Measurements from ENCODE around the gene KIF26B.
A peak's percentile ranks its signal among the peaks of the same experiment; 100 is the strongest.
"Not testable (repeated sequence)": the region's sequence is repeated elsewhere in the genome, so short reads cannot be mapped to it uniquely, and the experiment has no call there.

Gene KIF26B

DNA sequence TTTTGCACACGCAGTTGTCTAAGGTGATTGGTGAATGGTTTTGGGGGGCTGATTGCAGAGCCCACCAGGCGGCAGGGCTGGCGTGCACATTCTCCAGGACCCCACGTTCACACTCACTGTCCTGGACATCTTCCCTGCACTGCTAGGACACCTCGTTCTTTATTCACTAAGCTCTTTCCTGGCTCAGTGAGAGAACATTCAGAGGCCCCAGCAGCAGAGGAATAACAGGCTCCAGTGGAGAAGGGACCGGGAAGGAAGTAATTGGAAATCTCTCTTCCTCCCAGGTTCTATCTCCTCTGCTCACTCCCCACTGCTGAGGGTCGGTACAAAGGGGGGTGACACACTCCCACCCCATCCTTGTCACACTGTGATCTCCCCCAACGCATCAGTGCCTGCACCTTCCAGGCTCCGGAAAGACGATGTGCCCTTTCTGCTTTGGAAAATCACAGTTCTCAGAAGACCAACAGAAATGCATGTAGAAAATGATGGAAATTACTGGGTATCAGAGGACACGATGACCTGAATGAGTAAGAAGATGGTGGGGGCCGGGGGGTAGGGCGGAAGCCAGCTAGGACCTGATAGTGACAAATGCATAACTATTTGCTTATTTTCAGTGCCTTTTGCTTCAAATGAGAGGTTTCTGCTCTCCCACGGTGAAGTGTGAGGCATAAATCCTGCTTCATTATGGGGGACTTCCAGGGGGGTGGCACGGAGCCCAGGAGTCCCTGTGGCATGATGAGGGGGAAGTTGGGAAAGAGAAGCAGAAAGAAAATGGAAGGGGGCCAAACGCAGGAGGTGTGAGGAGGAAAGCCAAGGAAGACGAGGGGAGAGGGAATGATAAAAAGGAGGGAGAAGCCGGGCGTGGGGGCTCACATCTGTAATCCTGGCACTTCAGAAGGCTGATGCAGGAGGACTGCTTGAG, 25.2 kb upstream of the KIF26B start:
- no peak overlapping the region for H3K4me3 ChIP-seq

GRCh38 chr1:245130281-245131025, 24.3 kb upstream of the KIF26B start:
- H3K4me3 ChIP-seq, H3K27ac ChIP-seq: not testable (repeated sequence)
- peaks cover 0 to 19% (median 5%) of the 10 kb centered on the region in 10 experiments; a peak in 10 of 20 replicates for H3K4me1 ChIP-seq

More for the DNA sequence above, 25.2 kb upstream of the KIF26B start:
- Histone ChIP-seq H3K36me3 (peaks cover 0 to 8% (median 0%) of the 10 kb centered on the region in 11 experiments; a peak in 1 of 22 replicates), H3K4me1 (peaks cover 0 to 19% (median 5%) of the 10 kb centered on the region in 10 experiments; a peak in 10 of 20 replicates), H3K27me3 (no peaks in the 10 kb centered on the region), H4K20me1 (no peaks in the 10 kb centered on the region), H3K4me2 (no peak overlapping the region), H3K27ac (no peak overlapping the region), H3K9me3 (replicated peaks in 1 of 11) (peaks cover 0 to 5% (median 0%) of the 10 kb centered on the region in 11 experiments; a peak in 2 of 22 replicates), H3K9ac (no peak overlapping the region)
- no peak for TF ChIP-seq Cebpa-rat (IDR thresholded peaks at IDR 0.05)

DNA sequence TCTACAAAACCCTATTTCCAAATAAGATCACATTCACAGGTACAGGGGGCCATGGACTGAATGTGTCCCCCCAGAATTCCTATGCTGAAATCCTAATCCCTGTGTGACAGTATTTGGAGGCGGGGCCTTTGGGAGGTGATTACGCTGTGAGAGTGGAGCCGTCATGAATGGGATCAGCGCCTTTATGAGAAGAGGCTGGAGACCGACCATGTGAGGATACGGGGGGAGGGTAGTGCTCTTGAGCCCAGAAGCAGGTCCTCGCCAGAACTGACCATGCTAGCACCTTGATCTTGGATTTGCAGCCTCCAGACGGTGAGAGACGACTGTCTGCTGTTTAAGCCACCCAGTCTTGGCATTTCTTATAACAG, 23.8 kb upstream of the KIF26B start:
- TF ChIP-seq Cebpa-rat (IDR thresholded peaks at IDR 0.05) = no peak
- peaks cover 0 to 19% (median 5%) of the 10 kb centered on the region in 10 experiments; a peak in 10 of 20 replicates for H3K4me1 ChIP-seq
- H3K36me3 ChIP-seq = no peaks in the 10 kb centered on the region

More at GRCh38 chr1:245130281-245131025, 24.3 kb upstream of the KIF26B start:
- H4K20me1 ChIP-seq; H3K4me2 ChIP-seq; H3K27me3 ChIP-seq; H3K9ac ChIP-seq; H3K9me3 ChIP-seq (replicated peaks in 1 of 11); H3K36me3 ChIP-seq: not testable (repeated sequence)

GRCh38 chr1:245132771-245133170, 22.0 kb upstream of the KIF26B start:
- Histone ChIP-seq H3K9me3 (replicated peaks in 1 of 11) (no peaks in the 10 kb centered on the region), H3K4me1 (peaks cover 0 to 19% (median 5%) of the 10 kb centered on the region in 10 experiments; a peak in 10 of 20 replicates), H3K4me2 (no peak overlapping the region), H4K20me1 (no peaks in the 10 kb centered on the region), H3K27me3 (no peaks in the 10 kb centered on the region), H3K36me3 (no peaks in the 10 kb centered on the region), H3K27ac (no peak overlapping the region), H3K4me3 (no peak overlapping the region), H3K9ac (no peak overlapping the region)
- no peak for TF ChIP-seq Cebpa-rat (IDR thresholded peaks at IDR 0.05)

More for the DNA sequence above, 23.8 kb upstream of the KIF26B start:
- no peak overlapping the region for H3K27ac ChIP-seq
- H3K4me2 ChIP-seq = no peak overlapping the region
- H4K20me1 ChIP-seq = no peaks in the 10 kb centered on the region
- H3K27me3 ChIP-seq = no peaks in the 10 kb centered on the region
- no peak overlapping the region for H3K9ac ChIP-seq
- no peaks in the 10 kb centered on the region for H3K9me3 ChIP-seq (replicated peaks in 1 of 11)
- H3K4me3 ChIP-seq = no peak overlapping the region

- Histone ChIP-seq H3K36me3 (no peaks in the 10 kb centered on the region), H3K27ac (no peak overlapping the region), H3K9me3 (replicated peaks in 1 of 11) (no peaks in the 10 kb centered on the region), H3K27me3 (no peaks in the 10 kb centered on the region), H3K9ac (no peak overlapping the region), H3K4me2 (peak overlapping the region in 1 of 11 experiments; percentile 18; a peak in 1 of 22 replicates), H4K20me1 (no peaks in the 10 kb centered on the region), H3K4me1 (peaks cover 0 to 18% (median 5%) of the 10 kb centered on the region in 10 experiments; a peak in 10 of 20 replicates), H3K4me3 (no peak overlapping the region)
- TF ChIP-seq Cebpa-rat (IDR thresholded peaks at IDR 0.05) = no peak
Observed at GRCh38 chr1:245133995-245134715, 20.6 kb upstream of the KIF26B start.

- no peak for TF ChIP-seq Cebpa-rat (IDR thresholded peaks at IDR 0.05)
- Histone ChIP-seq H3K27me3 (no peaks in the 10 kb centered on the region), H3K9ac (no peak overlapping the region), H3K4me1 (peaks cover 0 to 23% (median 14%) of the 10 kb centered on the region in 10 experiments; a peak in 14 of 20 replicates), H4K20me1 (no peaks in the 10 kb centered on the region), H3K9me3 (replicated peaks in 1 of 11) (no peaks in the 10 kb centered on the region), H3K36me3 (no peaks in the 10 kb centered on the region), H3K4me3 (no peak overlapping the region), H3K4me2 (no peak overlapping the region), H3K27ac (no peak overlapping the region)
Observed at GRCh38 chr1:245142171-245142798, 12.5 kb upstream of the KIF26B start.

- no peak overlapping the region for H3K4me3 ChIP-seq
- H3K9me3 ChIP-seq (replicated peaks in 1 of 11) = no peaks in the 10 kb centered on the region
- no peak overlapping the region for H3K9ac ChIP-seq
- no peak for TF ChIP-seq Cebpa-rat (IDR thresholded peaks at IDR 0.05)
- H3K27ac ChIP-seq = no peak overlapping the region
- peaks cover 0 to 23% (median 14%) of the 10 kb centered on the region in 10 experiments; a peak in 14 of 20 replicates for H3K4me1 ChIP-seq
- H3K27me3 ChIP-seq = no peaks in the 10 kb centered on the region
- H3K4me2 ChIP-seq = no peak overlapping the region
- no peaks in the 10 kb centered on the region for H4K20me1 ChIP-seq
- no peaks in the 10 kb centered on the region for H3K36me3 ChIP-seq
Observed at GRCh38 chr1:245142976-245143375, 11.8 kb upstream of the KIF26B start.

GRCh38 chr1:245143849-245144248, 10.9 kb upstream of the KIF26B start:
- TF ChIP-seq Cebpa-rat (IDR thresholded peaks at IDR 0.05) = no peak
- no peaks in the 10 kb centered on the region for H3K27me3 ChIP-seq
- no peak overlapping the region for H3K4me3 ChIP-seq
- H3K36me3 ChIP-seq = no peaks in the 10 kb centered on the region
- no peak overlapping the region for H3K9ac ChIP-seq
- H3K4me1 ChIP-seq = peaks cover 0 to 23% (median 14%) of the 10 kb centered on the region in 10 experiments; a peak in 14 of 20 replicates
- no peak overlapping the region for H3K27ac ChIP-seq
- no peak overlapping the region for H3K4me2 ChIP-seq
- H3K9me3 ChIP-seq (replicated peaks in 1 of 11) = no peaks in the 10 kb centered on the region
- no peaks in the 10 kb centered on the region for H4K20me1 ChIP-seq
